HG03520 (cell line): ENCODE results near the gene MPHOSPH8.
"Not testable (repeated sequence)": the region's sequence is repeated elsewhere in the genome, so short reads cannot be mapped to it uniquely, and the experiment has no call there.

Experiments
- ATAC-seq: cut with Tn5 transposase; IDR thresholded peaks from one replicate; pipeline ENCODE4 v1.9.1; 2021; ENCODE audit warnings: mild to moderate bottlenecking, moderate library complexity; ENCODE audit not compliant: unreplicated experiment

The MPHOSPH8 gene

DNA sequence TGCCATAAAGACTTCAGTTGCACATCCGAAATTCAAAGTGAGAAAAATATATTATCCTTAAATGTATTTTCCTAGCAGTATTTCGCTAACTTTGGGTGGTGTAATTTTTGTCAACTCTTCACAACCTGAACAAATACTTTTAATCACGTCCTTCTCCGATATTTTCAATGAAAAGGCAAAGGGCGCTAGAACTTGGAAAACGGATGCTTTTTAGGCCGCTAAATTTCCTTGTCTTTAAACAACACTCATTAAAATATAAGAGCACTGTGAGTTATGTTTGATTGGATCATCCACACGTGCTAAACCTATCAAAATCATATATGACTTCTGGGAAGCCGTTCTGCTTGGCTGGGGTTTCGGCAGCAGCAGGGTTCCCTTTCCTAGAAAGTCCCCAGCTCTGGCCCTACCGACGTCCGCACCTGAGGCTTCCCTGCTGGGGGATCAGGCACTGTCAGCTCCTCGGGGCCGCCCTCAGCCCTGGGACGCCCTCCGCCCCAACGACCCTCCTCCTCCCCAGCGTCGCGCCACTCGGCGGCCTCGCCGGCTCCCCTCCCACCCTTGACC lies 462 bp upstream of the MPHOSPH8 start:
- no peak for ATAC-seq

DNA sequence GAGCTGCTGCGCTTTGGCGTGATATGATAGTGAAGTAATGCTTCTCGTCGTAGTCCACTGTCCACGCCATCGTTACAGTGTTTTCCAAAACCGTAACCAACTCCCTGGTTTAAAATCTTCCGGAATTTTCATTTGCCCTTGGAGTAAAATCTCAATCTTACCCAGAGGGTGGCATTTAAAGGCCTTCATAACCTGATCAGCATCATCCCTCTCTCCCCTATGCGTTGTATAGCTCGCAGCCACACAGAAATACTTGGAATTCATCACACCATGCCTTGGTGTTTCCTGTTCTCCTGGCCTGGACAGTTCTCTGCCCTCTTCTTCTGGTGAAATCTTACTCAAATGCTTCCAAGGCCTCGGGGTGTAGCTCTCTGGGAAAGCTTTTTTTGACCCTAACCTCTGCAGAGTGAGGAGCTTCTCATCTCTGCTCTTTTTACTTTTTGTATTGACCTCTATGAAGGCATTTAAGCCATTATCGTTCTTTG lies 839 bp downstream of the MPHOSPH8 start:
- ATAC-seq = no peak

DNA sequence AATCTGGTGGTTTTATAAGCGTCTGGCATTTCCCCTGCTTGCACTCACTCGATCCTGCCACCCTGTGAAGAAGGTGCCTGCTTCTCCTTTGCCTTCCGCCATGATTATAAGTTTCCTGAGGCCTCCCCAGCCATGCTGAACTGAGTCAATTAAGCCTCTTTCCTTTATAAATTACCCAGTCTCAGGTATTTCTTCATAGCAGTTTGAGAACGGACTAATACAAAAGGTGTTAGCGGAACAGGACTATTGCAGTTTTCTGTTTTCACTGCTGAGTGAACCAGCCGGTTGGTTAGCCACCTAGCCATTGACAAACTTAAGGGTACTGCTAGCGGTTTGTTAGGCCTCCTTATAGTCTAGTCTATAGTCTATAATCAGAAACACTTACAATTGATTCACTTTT lies 2.5 kb downstream of the MPHOSPH8 start:
- ATAC-seq = not testable (repeated sequence)

DNA sequence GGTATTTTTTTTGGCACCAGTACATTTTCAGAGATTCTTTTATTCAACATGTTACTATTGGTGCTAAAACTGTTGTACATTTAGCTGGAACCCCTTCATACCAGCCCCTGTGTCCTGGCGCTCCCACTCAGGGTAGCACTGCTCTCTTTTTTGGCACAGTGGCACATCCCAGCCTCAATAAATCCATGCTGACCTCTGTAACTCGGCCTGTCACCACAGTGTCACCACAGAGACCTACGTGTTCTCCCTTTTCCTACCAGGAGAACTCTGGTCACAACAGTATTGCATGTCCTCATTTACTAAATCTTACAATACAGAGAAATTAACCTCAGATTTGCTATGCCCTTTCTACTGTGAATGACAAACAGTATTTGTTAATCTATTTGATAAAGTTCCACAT lies 10.2 kb downstream of the MPHOSPH8 start:
- ATAC-seq = no peak

DNA sequence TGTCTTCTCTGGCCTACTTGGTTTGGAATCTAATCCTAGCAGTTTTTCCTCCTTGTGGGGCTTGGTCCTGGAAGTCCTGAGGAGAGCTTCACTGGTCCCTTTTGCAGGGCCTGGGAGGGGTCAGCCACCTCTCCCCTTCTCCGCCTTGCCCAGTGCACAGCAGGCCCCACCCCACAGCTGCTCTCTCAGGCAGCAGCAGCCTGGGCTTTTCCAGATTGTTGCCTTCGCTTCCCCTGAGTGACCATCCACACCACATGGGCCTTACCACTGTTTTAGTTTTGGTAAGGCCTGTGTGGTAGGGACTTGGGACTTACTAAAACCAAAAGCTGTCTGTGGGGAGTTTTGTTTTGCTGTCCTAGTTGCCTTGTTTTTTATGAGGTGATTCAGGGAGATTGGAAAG lies 11.5 kb downstream of the MPHOSPH8 start:
- no peak for ATAC-seq

DNA sequence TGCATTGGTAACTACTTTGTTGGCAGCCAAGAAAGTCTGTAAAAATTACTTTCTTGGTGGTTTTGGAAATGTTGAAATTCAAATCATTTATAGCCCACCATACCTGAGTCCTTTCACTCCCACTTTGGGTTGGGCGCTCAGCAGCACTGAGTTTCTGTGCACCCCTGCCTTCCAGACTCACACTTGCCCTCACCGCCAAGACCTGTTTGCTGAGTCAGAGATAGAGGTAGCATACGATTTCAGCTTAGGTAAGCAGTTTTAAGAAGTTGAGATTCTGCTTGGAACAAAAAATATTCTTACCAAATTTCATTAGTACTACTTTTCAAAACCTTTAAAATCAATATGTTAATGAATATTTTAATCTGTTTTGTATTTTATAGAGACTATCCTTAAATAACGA lies 12.6 kb downstream of the MPHOSPH8 start:
- no peak for ATAC-seq

DNA sequence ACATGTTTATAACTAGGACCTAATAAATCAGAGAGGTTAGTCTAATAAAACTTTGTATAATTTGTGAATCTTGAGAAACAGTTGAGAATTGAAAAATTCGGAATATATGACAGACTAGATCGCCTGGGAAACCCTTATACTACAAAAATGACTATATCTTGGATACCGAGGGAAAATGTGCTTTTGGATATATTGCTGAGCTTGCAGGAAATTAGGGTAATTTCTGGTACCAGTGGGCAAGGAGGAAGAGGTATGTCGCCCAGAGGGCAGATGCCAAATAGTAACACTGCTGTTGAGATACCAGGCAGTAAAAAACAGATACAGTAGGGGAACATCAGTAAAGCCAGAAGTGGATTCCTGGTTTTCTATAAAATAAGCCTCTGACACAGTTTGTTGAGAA lies 17.3 kb downstream of the MPHOSPH8 start:
- no peak for ATAC-seq

DNA sequence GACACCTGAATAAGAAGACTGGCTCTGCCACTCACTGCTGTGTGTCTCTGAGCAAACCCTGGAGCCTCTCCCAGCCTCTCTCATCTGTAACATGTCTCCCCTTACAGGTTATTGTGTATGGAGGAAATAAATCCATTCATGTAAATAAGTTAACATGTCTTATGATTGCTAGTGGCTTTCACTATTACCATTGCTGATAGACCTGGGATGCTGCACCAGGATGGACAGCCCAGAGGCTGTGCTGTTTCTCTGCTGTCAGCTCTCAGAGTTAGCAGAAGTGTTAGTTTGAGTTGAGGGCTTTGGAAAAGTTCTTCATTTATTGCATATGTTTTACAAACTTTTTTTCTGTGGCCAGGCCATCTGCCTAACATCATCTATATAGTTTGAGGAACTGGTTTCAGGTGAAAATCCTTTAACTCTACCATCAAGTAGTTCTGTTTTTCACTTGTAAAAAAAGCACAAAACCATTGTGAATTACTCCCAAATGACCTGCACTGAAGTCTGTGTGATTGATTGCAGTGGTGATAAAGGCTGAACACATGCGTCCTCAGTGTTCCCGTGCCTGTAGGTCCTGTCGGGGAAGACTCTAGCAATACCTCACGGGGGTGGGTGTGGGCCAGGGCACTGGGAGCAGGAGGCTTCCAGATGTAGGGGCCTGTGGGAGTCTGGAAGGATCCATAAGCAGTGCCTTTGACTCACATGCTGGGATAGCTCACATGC lies 24.6 kb downstream of the MPHOSPH8 start:
- no peak for ATAC-seq

DNA sequence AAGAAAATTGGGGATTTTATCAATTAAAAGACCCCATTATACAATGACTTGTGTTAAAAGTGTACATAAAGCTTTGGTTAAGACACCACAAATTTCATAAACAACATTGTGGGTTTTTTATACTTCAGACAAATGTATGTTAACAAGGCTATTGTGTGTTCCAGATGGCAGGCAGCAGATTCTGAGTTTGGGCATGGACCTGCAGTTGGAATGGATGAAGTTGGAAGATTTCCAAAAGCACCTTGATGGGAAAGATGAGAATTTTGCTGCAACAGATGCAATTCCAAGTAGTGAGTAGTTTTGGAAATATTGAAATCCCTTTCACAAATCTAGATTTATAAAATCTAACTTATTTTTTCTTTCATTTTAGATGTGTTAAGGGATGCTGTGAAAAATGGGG lies 25.4 kb downstream of the MPHOSPH8 start:
- ATAC-seq = no peak

DNA sequence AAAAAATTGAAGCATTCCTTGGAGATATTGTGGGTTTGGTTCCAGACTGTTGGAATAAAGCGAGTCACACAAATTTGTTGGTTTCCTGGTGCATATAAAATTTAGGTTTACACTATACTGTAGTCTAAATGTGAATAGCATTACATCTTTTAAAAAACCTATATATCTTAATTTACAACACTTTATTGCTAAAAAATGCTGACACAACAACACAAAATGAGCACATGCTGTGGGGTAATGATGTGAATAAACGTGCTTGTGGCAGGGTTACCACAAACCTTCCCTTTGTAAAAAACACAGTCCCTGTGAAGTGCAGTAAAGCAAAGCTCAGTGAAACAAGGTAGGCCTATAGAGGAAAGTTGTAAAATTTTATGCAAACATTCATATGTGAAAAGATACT lies 27.7 kb downstream of the MPHOSPH8 start:
- no peak for ATAC-seq

DNA sequence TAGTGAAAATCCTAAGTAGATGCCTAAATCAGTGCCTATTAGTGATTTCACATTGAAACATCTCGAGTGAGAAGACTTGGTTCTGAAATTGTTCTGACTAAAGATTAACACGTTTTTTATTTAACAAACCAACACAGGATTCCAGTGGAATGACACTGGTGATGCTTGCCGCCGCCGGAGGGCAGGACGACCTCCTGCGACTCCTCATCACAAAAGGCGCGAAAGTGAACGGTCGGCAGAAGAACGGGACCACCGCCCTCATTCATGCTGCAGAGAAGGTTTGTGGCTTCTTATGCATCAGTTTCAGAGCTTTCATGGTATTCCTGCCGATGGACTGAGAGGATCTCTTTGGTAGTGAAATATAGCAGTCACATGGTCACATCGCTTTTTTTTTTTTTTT lies 28.1 kb downstream of the MPHOSPH8 start:
- no peak for ATAC-seq

DNA sequence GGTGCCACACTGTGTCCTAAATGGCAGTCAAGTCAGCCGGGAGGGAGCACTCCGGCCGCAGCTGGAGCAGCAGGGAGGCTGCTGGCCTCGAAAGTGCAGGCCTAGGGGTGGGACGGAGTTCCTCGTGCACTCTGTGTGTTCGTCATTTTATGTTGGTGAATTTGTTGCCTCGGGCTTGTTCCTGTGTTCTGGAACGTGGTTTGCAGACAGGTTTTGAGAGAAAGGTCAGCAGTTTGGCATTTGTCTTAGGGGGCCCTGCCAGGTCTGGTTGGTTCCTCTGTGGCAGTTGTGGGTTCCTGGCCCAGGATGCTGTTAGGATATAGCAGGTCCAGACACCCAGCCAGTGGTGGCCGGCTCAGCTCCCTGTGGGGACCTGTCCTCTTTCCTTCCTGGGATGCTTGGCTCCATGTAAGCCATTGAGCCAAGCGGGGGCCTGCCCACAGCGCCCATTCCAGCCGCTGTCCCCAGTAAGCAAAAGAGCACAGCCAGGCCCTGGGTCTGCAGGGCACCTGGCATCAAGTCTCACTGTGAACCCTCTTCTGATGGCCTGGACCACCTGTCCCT lies 30.0 kb downstream of the MPHOSPH8 start:
- no peak for ATAC-seq

DNA sequence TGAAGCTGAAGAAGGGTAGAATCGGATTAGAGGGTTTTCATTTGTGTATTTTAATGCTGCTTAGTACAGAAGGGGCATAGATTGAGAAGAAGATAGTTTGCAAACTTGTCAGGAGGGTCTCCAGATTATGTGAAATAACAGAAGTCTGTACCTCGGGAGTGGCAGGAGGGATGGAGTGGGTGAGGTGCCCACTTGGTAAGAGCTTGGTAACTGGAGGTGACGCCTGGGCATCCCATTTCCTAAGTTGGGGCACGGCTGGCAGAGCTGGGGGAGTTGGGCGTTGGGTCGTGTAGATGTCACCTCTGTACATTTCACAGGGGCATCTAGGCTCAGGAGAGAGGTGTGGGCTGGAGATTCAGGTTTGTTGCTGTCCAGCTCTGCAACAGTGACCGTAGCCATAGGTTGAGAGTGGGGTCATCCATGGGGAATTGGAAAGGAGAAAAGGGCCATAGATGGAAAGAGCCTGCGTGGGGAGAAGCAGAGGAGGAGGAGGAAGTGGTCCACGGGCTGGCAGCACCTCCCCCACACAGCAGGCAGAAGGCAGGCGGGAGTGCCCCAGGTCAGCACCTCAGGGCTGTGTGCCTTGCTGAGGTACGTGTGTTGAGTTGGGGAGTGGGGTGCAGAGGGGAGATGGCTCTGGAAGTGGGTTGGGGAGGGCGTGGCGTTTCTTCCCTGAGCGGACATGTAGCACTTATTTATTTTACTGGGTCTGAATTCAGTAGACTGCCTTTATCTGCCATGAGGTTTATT lies 31.2 kb downstream of the MPHOSPH8 start:
- ATAC-seq = no peak

DNA sequence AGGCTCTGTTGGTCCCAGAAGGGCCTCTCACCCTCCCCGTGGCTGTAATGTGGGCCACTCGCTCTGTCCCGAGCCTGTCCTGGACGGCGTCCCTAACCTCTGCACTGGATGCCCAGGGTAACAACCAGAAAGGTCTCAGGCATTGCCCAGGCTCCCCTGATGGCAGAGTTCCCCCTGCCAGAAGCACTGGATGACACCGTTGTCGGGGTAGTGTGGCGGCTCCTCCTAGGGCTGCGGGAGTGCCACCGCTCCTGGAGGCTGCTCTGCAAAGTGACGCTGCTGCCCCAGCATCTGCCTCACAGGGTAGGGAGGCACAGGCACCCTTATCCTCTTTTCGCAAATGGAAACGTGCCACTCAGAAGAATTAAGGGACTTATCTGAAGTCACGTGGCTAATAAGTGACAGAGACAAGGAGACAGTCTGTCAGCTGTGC lies 32.0 kb downstream of the MPHOSPH8 start:
- ATAC-seq = no peak

DNA sequence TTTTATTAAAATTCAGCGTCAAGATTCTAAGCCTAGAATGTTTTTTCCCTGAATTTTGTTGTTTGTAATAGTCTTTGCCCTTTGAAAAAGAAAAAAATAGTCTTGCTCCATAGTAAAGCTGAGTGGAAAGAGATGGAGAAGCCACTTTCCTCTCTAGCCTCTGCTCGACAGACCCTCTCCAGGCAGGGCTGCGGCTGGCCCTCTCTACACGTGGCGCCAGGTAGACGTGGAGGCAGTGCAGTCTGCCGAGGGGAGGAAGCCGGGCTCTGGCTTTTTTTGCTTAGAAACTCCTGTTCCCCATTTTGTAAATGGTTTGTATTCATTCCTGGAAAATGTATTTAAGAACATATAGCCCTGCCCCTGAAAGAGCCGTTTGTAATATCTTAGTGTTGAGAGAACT lies 35.3 kb downstream of the MPHOSPH8 start:
- ATAC-seq = no peak

DNA sequence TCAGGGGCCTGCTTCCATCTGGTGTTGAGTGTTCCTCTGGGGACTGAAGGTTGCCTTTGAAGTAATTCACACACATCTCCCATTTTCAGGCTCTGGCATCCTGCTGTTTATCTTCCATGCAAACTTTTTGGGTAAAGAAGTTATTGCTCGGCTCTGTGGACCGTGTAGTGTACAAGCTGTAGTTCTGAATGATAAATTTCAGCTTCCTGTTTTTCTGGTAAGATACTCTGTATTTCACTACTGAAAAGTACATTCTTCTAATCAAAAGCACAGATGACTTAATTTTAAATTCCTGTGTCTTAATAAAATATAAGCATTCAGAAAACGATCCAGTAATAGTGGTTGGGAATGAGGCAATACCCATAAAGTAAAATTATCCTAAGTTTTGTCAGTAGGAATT lies 36.7 kb downstream of the MPHOSPH8 start:
- no peak for ATAC-seq

DNA sequence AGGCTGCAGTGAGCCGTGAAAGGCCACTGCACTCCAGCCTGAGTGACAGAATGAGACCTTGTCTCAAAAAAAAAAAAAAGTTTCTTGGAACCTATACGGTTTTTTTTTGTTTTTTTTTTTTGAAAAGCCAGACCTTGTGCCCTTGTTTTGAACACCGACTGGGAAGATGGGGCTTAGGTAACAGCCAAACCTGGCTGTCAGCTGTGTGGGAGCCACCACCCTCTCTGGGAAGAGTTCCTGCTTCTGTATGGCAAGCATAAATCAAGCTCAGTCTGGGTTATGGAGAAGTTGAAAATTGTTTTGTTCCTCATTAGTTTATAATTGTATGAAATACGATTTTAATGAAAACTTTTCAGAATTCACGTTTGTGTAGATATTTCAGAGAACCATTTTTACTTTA lies 39.5 kb downstream of the MPHOSPH8 start:
- no peak for ATAC-seq

DNA sequence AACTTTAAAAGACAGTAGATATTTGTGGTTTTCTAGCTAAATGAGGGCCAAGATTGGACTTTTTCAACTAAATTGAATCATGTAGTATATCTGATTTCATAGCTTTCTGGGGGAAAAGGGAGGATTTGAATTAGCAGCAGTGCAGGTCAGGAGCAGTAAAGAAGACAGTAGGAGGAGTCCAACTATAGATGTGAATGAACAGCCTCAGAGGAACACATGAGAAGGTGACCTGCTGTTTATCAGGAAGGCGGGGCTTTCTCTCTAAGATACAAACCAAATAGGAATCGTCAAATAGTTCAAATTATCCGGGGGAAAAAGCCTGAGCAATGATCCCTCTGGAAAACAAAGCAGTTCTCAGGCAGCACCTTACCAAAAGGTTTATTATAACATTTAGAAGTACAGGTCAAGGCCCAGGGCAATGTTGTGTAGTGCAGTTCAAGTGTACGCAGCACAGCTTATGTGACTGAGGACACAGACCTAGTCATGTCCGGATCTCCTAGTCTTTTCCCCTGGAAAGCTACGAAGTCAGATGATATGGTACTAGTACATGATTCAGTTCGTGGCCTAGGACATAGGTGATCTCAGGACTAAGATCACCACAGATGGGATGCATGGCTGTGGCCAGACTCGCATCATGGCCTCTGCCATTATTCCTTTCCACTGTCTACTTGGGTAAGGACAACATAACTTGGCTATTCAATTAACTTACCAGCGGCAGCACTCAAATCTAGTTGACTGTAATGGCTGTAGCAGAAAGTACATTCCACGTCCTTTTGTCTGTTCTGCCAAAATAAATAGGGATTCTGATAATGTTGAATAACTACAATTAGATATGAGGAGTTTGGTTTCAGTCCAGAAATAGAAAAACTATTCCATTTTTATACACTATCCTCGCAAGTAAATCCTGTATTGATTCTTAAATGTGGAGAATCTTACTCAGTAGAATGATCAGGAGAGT lies 40.3 kb downstream of the MPHOSPH8 start:
- ATAC-seq = no peak

DNA sequence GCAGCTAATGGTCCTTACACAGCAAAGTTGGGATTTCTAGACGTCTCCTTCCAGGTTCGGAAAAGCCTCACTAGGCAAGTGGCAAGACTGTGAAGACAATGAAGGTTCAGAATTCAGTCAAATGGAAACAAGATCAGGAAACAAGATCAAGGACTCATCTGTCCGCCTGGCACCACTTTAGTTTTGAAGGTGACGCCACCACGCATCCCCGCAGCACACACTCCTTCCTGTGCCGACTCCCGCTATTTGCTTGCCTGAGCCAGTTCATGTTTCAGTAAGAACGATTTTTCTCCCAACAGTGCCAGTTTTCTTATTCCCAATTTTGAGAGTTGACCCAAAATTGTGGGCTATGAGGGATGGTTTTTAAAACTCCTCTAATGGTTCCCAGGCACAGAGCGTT lies 41.4 kb downstream of the MPHOSPH8 start:
- ATAC-seq = no peak

DNA sequence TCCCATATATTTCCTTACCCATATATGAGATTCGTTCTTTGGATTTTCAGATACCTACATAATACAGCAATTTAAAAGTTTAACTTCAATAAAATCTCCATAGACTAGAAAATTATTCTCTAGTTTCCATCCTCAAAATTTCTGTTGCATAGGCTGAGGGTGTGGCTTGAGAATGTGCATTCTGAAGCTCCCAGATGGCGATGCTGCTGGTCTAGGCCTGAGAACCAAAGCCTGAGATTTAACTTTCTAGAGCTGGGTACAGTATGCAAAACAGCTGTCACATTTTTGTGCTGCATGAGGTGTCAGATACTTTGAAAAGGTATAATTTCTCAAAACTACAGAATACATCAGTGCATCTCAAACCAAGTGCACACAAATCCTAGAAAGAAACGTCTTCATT lies 42.7 kb downstream of the MPHOSPH8 start:
- ATAC-seq = no peak

DNA sequence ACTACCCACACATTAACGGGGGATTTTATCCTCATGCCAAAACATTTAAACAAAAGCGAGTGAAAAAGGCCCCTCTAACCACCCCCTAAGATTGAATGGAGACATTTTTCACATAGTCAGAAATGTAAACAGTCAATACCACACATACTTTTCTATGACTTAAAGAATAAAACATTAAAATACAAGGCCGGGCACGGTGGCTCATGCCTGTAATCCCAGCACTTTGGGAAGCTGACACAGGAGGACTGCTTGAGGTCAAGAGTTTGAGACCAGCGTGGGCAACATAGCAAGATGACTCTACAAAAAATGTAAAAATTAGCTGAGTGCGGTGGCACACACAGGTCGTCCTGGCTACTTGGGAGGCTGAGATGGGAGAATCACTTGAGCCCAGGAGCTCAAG lies 47.3 kb downstream of the MPHOSPH8 start:
- no peak for ATAC-seq
